ENCODE data around the gene DCBLD1. TPM values are rescaled to one million over a fixed set of nuclear protein-coding genes. Genes with fewer than 3 reads are reported as not detected.
A peak's percentile ranks its signal among the peaks of the same experiment; 100 is the strongest.
"Not testable (repeated sequence)": the region's sequence is repeated elsewhere in the genome, so short reads cannot be mapped to it uniquely, and the experiment has no call there.

Gene DCBLD1
- total RNA-seq (2014; rRNA removed; shearing (Covaris generic)): 6.5 and 10.1 TPM in 2 replicates
- polyA plus RNA-seq (2015; cell fraction: cytosol; rRNA removed): 7.0 and 14.3 TPM in 2 replicates
- 20.5 and 43.0 TPM in 2 replicates for polyA plus RNA-seq (2015; cell fraction: nucleus; rRNA removed)

GRCh38 chr6:117482240-117483003 is at the start of gene DCBLD1:
Gene DCBLD1 (plus strand): TSS chr6:117482674. CDS start chr6:117482782, 108 bp downstream.
- DNase-seq (ENCODE audit: low read depth, low spot score): peak; percentile 68
- in situ Hi-C loops (cut with HindIII; ENCODE audit: low pct_unique_long_range_greater_than_20kb, low sequenced_read_pairs): no loop called here

GRCh38 chr6:117440706-117441525 is 41.6 kb upstream of the DCBLD1 start:
- in situ Hi-C loops (cut with HindIII; ENCODE audit: low pct_unique_long_range_greater_than_20kb, low sequenced_read_pairs): no loop called here
- no peak for DNase-seq (ENCODE audit: low read depth, low spot score)

GRCh38 chr6:117441824-117442264 is 40.6 kb upstream of the DCBLD1 start:
- in situ Hi-C loops (cut with HindIII; ENCODE audit: low pct_unique_long_range_greater_than_20kb, low sequenced_read_pairs): no loop called here
- no peak for DNase-seq (ENCODE audit: low read depth, low spot score)

- in situ Hi-C loops (cut with HindIII; ENCODE audit: low pct_unique_long_range_greater_than_20kb, low sequenced_read_pairs); DNase-seq (ENCODE audit: low read depth, low spot score): not testable (repeated sequence)
These were observed 40.2 kb upstream of the DCBLD1 start for GRCh38 chr6:117442313-117442712.

DNA sequence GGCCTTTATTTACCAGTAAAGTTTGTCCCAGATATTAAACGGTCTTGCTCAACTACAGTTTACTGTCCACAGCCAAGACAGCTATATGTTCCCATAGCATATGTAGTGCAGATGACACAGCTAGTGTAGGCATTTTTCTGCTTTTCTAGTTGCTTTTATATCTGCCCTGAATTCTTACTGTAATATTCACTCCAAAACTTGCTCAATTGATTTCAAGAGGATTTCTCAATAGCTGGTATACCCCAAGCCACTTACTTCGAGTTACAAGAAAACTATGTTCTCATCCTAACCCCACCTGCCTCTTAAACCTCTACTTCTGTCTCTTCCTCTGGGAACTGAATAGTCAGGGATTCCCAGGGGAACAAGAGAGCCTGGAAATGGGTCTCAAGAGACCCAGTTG is 37.9 kb upstream of the DCBLD1 start:
- no peak for DNase-seq (ENCODE audit: low read depth, low spot score)
- in situ Hi-C loops (cut with HindIII; ENCODE audit: low pct_unique_long_range_greater_than_20kb, low sequenced_read_pairs): no loop called here

DNA sequence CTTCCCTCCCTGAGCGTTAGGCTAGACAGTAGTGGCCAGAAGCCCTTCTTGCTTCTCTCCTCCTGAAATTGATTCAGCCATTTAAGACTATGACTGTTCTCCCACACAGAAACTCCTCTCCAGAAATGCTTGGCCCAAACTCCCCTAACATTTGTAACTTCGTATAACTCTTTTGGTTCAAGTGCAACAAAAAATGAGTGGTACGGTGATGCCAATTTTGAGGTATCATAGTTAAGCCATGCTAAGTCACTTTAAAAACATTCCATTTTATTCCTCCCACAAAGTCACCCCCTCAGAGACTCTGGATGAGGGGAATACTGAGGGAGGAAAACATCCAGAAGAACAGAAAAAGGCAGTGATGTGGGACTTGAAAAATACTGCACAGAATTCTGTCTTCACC is 35.6 kb upstream of the DCBLD1 start:
- in situ Hi-C loops (cut with HindIII; ENCODE audit: low pct_unique_long_range_greater_than_20kb, low sequenced_read_pairs): no loop called here
- no peak for DNase-seq (ENCODE audit: low read depth, low spot score)

- DNase-seq (ENCODE audit: low read depth, low spot score): no peak
- in situ Hi-C loops (cut with HindIII; ENCODE audit: low pct_unique_long_range_greater_than_20kb, low sequenced_read_pairs): no loop called here
These were observed 34.5 kb upstream of the DCBLD1 start for GRCh38 chr6:117448011-117448410.

DNA sequence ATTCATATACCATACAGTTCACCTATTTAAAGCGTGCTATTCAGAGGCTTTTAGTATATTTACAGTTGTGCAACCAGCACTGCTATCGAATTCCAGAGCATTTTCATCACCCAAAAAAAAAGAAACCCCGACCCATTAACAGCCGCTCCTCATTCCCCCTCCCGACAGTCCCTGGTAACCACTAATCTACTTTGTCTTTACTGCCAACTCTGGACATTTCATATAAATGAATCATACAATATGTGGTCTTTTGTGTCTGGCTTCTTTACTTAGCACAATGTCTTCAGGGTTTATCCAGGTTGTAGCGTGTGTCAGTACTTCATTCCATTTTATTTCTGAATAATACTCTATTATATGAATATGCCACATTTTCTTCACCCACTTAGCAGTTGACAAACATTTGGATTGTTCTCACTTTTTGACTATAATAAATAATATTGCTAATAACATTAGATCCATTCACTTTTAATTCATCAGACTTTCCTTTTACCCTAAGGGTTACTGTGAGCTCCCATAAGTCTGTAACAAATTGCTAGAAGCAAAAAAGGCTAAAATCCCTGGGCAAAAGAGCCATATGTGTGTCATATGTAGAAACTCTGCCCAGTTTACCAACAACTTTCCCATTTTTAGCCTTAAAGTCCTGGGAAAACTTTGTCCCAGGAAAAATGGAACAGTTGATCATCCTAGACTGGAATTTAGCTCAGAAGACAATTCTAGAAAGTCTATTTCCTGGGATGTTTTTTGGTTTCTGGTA is 33.6 kb upstream of the DCBLD1 start:
- no peak for DNase-seq (ENCODE audit: low read depth, low spot score)
- in situ Hi-C loops (cut with HindIII; ENCODE audit: low pct_unique_long_range_greater_than_20kb, low sequenced_read_pairs): no loop called here

GRCh38 chr6:117449549-117450439 is 32.7 kb upstream of the DCBLD1 start:
- in situ Hi-C loops (cut with HindIII; ENCODE audit: low pct_unique_long_range_greater_than_20kb, low sequenced_read_pairs): no loop called here
- peak; percentile 64 for DNase-seq (ENCODE audit: low read depth, low spot score)

- in situ Hi-C loops (cut with HindIII; ENCODE audit: low pct_unique_long_range_greater_than_20kb, low sequenced_read_pairs): no loop called here
- DNase-seq (ENCODE audit: low read depth, low spot score): no peak
These were observed 30.8 kb upstream of the DCBLD1 start for GRCh38 chr6:117451671-117452070.

GRCh38 chr6:117456250-117456649 is 26.2 kb upstream of the DCBLD1 start:
- in situ Hi-C loops (cut with HindIII; ENCODE audit: low pct_unique_long_range_greater_than_20kb, low sequenced_read_pairs): no loop called here
- DNase-seq (ENCODE audit: low read depth, low spot score): no peak

DNA sequence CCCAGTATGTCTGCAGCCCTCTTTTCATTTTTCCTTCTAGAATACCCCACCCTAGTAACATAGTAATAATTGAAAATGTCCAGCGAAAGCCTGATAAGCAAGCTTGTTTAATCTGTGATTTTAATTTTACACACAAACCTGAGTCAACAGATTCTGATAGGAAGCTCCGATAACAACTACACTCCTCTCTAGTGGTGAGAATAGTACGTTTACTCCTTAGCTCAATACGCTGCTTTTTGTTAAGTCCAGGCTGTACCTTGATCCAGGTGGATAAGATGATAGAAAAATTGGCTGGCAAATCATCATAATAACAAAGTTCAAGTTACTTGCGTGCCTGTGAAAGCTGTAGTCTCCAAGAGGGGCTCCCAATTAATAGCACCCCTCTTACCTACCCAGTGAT is 25.5 kb upstream of the DCBLD1 start:
- DNase-seq (ENCODE audit: low read depth, low spot score): no peak
- in situ Hi-C loops (cut with HindIII; ENCODE audit: low pct_unique_long_range_greater_than_20kb, low sequenced_read_pairs): no loop called here

- no peak for DNase-seq (ENCODE audit: low read depth, low spot score)
- in situ Hi-C loops (cut with HindIII; ENCODE audit: low pct_unique_long_range_greater_than_20kb, low sequenced_read_pairs): no loop called here
These were observed 23.1 kb upstream of the DCBLD1 start for GRCh38 chr6:117459204-117459944.

DNA sequence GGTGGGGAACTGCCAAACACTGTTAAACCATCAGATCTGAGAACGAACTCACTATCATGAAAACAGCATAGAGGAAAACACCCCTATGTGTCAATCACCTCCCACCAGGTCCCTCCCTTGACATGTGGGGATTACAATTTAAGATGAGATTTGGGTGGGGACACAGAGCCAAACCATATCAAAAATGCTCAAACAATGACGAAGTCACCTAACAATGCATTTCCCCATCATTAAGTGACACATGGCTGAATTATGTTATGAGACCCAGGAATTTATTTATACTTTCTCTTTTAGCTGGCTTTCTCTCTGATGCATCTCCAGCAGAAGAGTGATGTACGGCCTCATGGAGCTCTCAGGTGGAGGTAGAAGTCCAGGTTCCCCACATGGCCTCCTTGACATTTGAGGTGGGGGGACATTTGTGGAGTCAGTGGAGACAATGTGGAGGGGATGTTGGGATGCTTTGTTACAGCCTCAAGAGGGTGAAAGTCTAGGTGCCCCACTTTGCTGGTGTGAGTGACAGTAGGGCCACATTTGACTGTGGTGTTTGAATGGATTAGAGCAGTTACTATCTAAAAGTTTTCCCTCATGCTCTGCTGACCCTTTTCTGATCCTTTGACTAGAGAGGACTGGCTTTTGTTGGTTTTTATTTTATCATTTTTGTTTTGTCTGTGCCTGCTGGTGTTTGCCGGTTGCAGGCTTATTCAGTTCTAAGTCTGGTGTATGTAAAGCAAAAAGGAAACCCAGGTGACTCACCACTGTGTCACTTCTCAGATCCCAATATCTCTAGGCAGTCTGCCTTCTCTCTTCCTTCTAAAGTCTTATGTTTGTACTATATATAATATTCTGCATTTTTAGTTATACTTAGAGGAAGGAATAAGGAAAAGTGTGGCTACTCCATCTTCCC is 18.5 kb upstream of the DCBLD1 start:
- in situ Hi-C loops (cut with HindIII; ENCODE audit: low pct_unique_long_range_greater_than_20kb, low sequenced_read_pairs): no loop called here
- DNase-seq (ENCODE audit: low read depth, low spot score): no peak

DNA sequence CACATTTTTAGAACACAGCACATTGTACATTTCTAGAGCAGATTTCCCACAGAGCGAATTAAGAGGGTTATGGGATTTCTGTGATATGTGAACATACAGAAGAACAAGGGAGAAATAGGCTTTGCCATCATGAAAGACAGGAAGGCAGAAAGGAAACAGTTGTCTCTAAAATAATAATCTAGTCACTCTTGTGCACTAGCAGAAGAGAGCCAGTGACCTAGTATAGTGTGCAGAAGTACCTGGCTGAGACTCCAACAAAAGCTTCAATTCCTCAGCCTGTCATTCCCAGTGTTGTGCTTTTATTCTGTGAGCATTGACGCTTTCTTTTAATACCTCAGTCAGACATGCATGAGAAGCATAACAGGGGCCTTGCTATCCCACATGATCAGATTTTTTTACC is 17.8 kb upstream of the DCBLD1 start:
- in situ Hi-C loops (cut with HindIII; ENCODE audit: low pct_unique_long_range_greater_than_20kb, low sequenced_read_pairs): no loop called here
- no peak for DNase-seq (ENCODE audit: low read depth, low spot score)

Data from SK-MEL-5 (cell line).